HG03558 (cell line): ENCODE data around the gene TM7SF3.
"Not testable (repeated sequence)": the region's sequence is repeated elsewhere in the genome, so short reads cannot be mapped to it uniquely, and the experiment has no call there.

Source experiments
- ATAC-seq: cut with Tn5 transposase; IDR thresholded peaks from one replicate; pipeline ENCODE4 v1.9.1; 2021; ENCODE audit warnings: moderate number of reproducible peaks; ENCODE audit not compliant: unreplicated experiment; ENCODE audit errors: extremely low read depth

Gene TM7SF3

GRCh38 chr12:26988703-26989102 is 25.5 kb downstream of the TM7SF3 start:
- ATAC-seq, result no peak

- no peak for ATAC-seq
These were observed 26.4 kb downstream of the TM7SF3 start for GRCh38 chr12:26987634-26988424.

GRCh38 chr12:26982866-26983265 is 31.3 kb downstream of the TM7SF3 start:
- no peak for ATAC-seq

- ATAC-seq, result no peak
These were observed 34.5 kb downstream of the TM7SF3 start for GRCh38 chr12:26979733-26980132.

- ATAC-seq, result no peak
These were observed 35.4 kb downstream of the TM7SF3 start for GRCh38 chr12:26978801-26979200.

GRCh38 chr12:26976687-26977086 is 37.5 kb downstream of the TM7SF3 start:
- ATAC-seq, result no peak

GRCh38 chr12:26971963-26972362 is 42.2 kb downstream of the TM7SF3 start:
- peak; percentile 90 for ATAC-seq

GRCh38 chr12:26970136-26970535 is 44.0 kb downstream of the TM7SF3 start:
- no peak for ATAC-seq

- ATAC-seq, result no peak
These were observed 47.3 kb downstream of the TM7SF3 start for GRCh38 chr12:26966842-26967241.

GRCh38 chr12:26963413-26963812 is 50.8 kb downstream of the TM7SF3 start:
- no peak for ATAC-seq

GRCh38 chr12:26961803-26962202 is 52.4 kb downstream of the TM7SF3 start:
- no peak for ATAC-seq

- ATAC-seq, result not testable (repeated sequence)
These were observed 52.8 kb downstream of the TM7SF3 start for GRCh38 chr12:26961391-26961790.

GRCh38 chr12:26954027-26954426 is 60.2 kb downstream of the TM7SF3 start:
- no peak for ATAC-seq

- no peak for ATAC-seq
These were observed 60.7 kb downstream of the TM7SF3 start for GRCh38 chr12:26953447-26953846.

- ATAC-seq, result no peak
These were observed 65.9 kb downstream of the TM7SF3 start for GRCh38 chr12:26948309-26948708.

- ATAC-seq, result no peak
These were observed 73.0 kb downstream of the TM7SF3 start for GRCh38 chr12:26941215-26941594.

GRCh38 chr12:26940516-26941214 is 73.5 kb downstream of the TM7SF3 start:
- no peak for ATAC-seq

- ATAC-seq, result no peak
These were observed 74.2 kb downstream of the TM7SF3 start for GRCh38 chr12:26939953-26940352.

GRCh38 chr12:26939192-26939832 is 74.9 kb downstream of the TM7SF3 start:
- ATAC-seq, result no peak

GRCh38 chr12:26938701-26939062 is 75.5 kb downstream of the TM7SF3 start:
- no peak for ATAC-seq
